Colonic mucosa (tissue), 4 donors: ENCODE measurements around the gene GBX1. TPM values are rescaled to one million over a fixed set of nuclear protein-coding genes. Genes with fewer than 3 reads are reported as not detected.

Source experiments
- DNase-seq: peaks from one replicate; pipeline ENCODE4 v3.0.0-alpha.2; 2020
- H3K27ac ChIP-seq: fragments of 200-600 bp; one replicate; pipeline ENCODE4 v1.8.0; 2021
- H3K27me3 ChIP-seq: fragments of 200-600 bp; one replicate; pipeline ENCODE4 v1.8.0; 2021
- H3K36me3 ChIP-seq: fragments of 200-600 bp; one replicate; pipeline ENCODE4 v1.8.0; 2021
- H3K4me1 ChIP-seq: fragments of 200-600 bp; one replicate; pipeline ENCODE4 v1.8.0; 2021; ENCODE audit warnings: mild to moderate bottlenecking
- H3K4me3 ChIP-seq: fragments of 200-600 bp; one replicate; pipeline ENCODE4 v1.8.0; 2021
- H3K9ac ChIP-seq, 2 donors: one replicate each; pipeline ENCODE4 v1.7.0; 2013; ENCODE audit warnings: control low read depth in 2 of 2, low read depth in 2 of 2, low read length in 2 of 2
- H3K9me3 ChIP-seq: fragments of 200-600 bp; one replicate; pipeline ENCODE4 v1.8.0; 2021
- intact Hi-C: fragments of 100-400 bp; cut with DNase I; formaldehyde crosslinking; loops from one replicate; pipeline ENCODE4 v1.14.1; 2022
- total RNA-seq, 2 donors: library from RNA; stranded (reverse); fragmentation: NEBNext Ultra II Directional in 1 of 2; extraction: Animal tissue kit (Norgen Biotek cat#: 25700) in 1 of 2; gene quantifications; one replicate each; pipeline ENCODE4 v1.2.1, GENCODE V29; 2021
- TF ChIP-seq, protein P1 (sequence below): fragments of 200-600 bp; IDR thresholded peaks from one replicate; pipeline ENCODE4 v1.8.0; 2022; ENCODE audit warnings: antibody characterized with exemption, mild to moderate bottlenecking
- donor health status: healthy.
- donor health status: DM: no; HTN: no; CAD: no.
- donor health status: DM: no; HTN: no; CAD: no.

GBX1 gene
- total RNA-seq, 2 donors from 2014 or later: not detected

- Histone ChIP-seq H3K27ac (no peak overlapping the region), H3K36me3 (no peaks in the 10 kb centered on the region), H3K27me3 (no peaks in the 10 kb centered on the region), H3K4me3 (no peak overlapping the region), H3K4me1 (no peaks in the 10 kb centered on the region), H3K9me3 (no peaks in the 10 kb centered on the region), H3K9ac (no peak overlapping the region)
- no peak for DNase-seq
- TF ChIP-seq, protein P1, sequence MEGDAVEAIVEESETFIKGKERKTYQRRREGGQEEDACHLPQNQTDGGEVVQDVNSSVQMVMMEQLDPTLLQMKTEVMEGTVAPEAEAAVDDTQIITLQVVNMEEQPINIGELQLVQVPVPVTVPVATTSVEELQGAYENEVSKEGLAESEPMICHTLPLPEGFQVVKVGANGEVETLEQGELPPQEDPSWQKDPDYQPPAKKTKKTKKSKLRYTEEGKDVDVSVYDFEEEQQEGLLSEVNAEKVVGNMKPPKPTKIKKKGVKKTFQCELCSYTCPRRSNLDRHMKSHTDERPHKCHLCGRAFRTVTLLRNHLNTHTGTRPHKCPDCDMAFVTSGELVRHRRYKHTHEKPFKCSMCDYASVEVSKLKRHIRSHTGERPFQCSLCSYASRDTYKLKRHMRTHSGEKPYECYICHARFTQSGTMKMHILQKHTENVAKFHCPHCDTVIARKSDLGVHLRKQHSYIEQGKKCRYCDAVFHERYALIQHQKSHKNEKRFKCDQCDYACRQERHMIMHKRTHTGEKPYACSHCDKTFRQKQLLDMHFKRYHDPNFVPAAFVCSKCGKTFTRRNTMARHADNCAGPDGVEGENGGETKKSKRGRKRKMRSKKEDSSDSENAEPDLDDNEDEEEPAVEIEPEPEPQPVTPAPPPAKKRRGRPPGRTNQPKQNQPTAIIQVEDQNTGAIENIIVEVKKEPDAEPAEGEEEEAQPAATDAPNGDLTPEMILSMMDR: no peak
- intact Hi-C loops: no loop called here
Measured at GRCh38 chr7:151187409-151188251, 20.1 kb upstream of the GBX1 start.

DNA sequence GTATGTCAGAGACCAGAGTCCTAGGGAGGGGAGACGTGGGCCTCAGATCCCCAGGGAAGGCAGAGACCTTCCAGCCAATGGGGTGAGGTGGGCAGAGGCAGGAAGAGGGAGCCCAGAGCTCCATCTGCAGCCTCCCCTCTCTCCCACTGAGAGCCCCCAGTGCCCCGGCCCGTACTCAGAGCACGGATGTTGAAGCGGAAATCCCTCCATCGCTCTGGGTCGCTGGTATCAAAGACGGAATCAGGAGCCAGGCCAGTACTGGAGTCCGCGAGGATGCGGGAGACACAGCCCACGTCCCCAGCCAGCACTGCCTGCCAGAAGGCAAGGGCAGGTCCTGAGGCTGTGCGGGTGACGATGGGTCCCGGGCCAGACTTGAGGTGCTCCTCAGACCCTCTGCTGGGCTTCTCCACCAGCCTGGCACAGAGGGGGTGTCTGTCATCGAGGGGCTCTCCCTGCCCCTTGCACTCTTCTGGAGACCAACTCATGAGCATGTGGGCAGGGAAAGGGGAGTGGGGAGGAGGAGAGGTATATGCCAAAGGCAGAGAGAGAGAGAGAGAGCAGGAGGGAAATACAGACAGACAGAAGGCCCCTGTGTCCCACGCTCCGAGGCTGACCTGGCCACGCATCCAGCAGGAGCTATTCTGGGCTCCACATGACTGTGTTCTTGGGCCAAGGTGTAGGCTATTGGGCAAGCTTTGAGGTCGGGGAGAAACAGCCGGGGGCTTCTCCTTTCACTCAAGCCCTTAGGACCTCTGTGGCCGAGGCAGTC lies 19.3 kb upstream of the GBX1 start, which contains the start of gene ASB10:
ASB10 (minus strand) TSS at position 611 of the 769 bp plus-strand sequence; CDS start at position 491, 120 bp downstream.
- H3K9ac ChIP-seq: no peak within 1 kb of the TSS
- no peaks in the 10 kb centered on the region for H3K27me3 ChIP-seq
- H3K4me3 ChIP-seq: no peak within 1 kb of the TSS
- no peaks in the 10 kb centered on the region for H3K9me3 ChIP-seq
- TF ChIP-seq, protein P1: no peak
- intact Hi-C loops: no loop called here
- H3K4me1 ChIP-seq: no peaks in the 10 kb centered on the region
- no peaks in the 10 kb centered on the region for H3K36me3 ChIP-seq
- no peak for DNase-seq
- no peak within 1 kb of the TSS for H3K27ac ChIP-seq

DNA sequence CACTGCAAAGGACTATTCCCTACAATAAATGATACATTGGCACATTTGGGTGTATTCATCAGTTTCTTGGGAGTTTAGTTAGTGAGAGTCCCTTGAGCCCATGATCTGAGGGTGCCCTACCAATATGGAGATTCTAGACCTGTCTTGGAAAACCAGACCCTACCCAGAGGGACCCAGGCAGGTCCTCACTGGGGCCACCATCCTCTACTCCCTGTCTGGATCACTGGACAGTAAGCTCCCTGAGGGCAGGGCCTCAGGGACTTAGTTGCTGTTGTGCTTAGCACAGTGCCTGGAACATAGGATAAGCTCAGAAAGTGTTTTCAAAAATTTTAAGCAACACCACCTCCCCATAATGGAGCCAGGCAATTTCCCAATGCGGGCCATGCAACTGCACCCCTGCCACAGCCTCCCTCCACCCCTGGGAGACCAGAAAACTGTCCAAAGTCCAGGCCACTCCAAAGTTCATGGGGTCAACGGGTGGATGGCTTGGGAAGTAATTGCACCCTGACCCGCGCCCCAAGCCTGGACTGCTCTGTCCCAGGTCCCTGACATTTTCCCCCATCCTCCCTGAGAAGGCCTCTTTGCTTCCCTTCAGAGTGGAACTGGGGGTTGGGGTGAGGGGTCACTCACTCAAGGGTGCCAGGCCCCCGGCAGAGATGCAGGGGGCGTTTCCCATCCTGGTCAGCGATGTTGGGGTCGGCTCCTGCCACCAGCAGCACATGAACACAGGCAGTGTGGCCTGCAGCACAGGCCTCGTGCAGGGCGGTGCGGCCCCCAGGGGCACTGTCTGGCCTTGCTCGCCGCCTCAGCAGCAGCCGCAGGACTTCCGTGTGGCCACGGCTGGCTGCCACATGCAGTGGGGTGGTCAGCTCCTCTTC lies 18.5 kb upstream of the GBX1 start:
- intact Hi-C loops: no loop called here
- no peak overlapping the region for H3K4me3 ChIP-seq
- no peaks in the 10 kb centered on the region for H3K36me3 ChIP-seq
- H3K27ac ChIP-seq: no peak overlapping the region
- no peak overlapping the region for H3K9ac ChIP-seq
- H3K9me3 ChIP-seq: no peaks in the 10 kb centered on the region
- H3K4me1 ChIP-seq: no peaks in the 10 kb centered on the region
- H3K27me3 ChIP-seq: no peaks in the 10 kb centered on the region
- DNase-seq: no peak
- TF ChIP-seq, protein P1: no peak

GRCh38 chr7:151181011-151181431 lies 13.5 kb upstream of the GBX1 start:
- Histone ChIP-seq H3K27ac (no peak overlapping the region), H3K36me3 (no peaks in the 10 kb centered on the region), H3K9me3 (no peaks in the 10 kb centered on the region), H3K9ac (no peak overlapping the region), H3K4me1 (no peaks in the 10 kb centered on the region), H3K27me3 (no peaks in the 10 kb centered on the region), H3K4me3 (no peak overlapping the region)
- TF ChIP-seq, protein P1: no peak
- DNase-seq: no peak
- intact Hi-C loops: no loop called here

GRCh38 chr7:151179946-151180345 lies 12.5 kb upstream of the GBX1 start:
- intact Hi-C loops: no loop called here
- Histone ChIP-seq H3K4me1 (no peaks in the 10 kb centered on the region), H3K36me3 (no peaks in the 10 kb centered on the region), H3K27me3 (no peaks in the 10 kb centered on the region), H3K9ac (no peak overlapping the region), H3K9me3 (no peaks in the 10 kb centered on the region), H3K27ac (no peak overlapping the region), H3K4me3 (no peak overlapping the region)
- DNase-seq: no peak
- TF ChIP-seq, protein P1: no peak
